Measurements from ENCODE around the gene OLFM4.
"Not testable (repeated sequence)": the region's sequence is repeated elsewhere in the genome, so short reads cannot be mapped to it uniquely, and the experiment has no call there.

Gene OLFM4

DNA sequence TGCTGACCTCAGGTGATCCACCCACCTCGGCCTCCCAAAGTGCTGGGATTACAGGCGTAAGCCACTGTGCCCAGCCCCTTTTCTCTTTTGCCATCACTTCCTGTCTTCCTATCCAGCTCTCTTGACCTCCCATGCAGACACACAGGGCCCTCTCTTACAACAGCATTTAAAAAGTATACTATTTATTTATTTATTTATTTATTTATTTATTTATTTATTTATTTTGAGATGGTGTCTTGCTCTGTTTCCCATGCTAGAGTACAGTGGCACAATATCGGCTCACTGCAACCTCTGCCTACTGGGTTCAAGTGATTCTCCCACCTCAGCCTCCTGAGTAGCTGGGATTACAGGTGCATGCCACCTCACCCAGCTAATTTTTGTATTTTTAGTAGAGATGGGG is 14.6 kb upstream of the OLFM4 start:
- not testable (repeated sequence) for DNase-seq (ENCODE audit: low spot score)

DNA sequence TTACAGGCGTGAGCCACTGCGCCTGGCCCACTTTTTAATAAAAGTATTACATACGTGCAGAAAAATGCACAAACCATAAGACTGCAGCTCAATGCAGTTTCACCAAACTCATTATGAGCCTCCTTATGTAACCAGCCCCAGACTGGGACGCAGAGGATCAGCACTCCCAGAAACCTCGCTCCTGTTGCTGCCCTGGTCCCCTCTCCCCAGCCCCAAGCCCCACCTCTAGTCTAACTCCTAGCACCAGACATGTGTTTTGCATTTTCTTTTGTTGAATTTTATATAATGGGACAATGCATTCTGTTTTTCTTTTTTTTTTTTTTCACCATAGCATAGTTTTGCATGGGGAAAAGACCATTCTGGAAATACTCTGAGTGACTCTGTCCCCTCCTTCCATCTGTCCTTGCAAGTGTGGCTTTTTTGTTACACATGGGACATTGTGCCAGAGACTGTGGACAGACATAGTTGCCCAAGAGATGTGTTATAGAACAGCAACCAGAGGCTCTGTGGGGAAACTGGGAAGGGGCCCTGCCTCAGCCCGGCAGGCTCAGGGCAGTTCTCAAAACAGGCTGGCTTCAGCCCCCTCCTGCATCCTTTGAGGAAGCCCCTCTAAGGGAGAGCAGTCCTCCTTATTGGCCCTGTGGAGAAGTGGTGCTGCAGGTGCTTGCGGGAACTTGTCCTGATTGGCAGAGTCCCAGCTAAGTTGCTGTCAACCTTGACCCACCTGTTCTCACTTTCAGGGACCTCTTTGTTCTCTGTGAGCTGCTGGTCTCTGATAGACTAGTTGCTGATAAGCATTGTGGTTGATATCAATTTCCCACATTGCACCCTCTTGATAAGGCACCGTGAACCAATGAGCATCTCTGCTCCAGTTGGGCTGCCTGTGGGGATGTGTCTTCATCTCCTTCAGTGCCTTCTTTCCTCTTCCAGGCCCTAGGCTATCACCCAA is 13.8 kb upstream of the OLFM4 start:
- no peak for DNase-seq (ENCODE audit: low spot score)

DNA sequence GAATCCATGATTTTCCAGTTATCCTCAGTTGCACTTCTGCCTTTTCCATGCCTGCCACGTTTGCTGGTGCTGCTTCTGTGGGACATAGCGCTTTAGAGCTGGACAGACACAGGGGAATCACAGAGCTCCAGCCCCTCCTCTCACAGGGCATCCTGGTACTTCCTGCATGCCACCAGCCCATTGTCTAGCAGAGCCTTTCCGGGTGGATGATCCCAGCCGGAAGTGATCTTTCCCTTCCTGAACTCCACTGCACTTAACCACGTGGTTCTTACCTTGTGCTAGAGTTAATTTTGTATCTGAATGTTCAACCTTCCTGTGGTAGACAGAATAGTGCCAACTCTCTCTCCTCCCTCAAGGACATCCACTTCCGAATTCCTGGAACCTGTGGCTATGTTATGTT is 12.6 kb upstream of the OLFM4 start:
- no peak for DNase-seq (ENCODE audit: low spot score)

DNA sequence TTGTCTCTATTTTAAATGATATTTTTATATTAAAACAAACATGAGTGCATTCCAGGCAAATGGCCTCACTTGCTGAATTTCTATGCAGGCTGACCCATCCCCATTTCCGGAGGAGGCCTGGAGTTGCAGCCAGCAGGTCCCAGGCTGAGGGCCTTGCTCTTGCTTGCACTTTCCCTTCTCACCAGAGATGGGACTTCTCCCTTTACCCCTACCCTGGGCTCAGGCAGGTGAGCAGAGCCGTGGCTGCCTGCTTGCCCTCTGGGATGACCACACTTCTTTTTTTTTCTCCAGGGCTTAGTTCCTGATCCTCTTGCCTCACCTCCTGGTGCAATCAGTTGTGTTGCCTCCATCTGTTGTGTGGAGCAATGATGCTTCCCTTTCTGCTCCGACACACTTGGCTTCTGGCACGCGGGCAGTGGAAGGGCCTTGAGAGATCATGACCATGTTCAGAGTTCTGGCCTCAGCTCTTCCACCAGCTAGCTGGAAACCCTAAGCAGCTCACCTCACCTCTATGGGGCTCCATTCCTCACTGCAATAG is 11.1 kb upstream of the OLFM4 start:
- DNase-seq (ENCODE audit: low spot score) = no peak

DNA sequence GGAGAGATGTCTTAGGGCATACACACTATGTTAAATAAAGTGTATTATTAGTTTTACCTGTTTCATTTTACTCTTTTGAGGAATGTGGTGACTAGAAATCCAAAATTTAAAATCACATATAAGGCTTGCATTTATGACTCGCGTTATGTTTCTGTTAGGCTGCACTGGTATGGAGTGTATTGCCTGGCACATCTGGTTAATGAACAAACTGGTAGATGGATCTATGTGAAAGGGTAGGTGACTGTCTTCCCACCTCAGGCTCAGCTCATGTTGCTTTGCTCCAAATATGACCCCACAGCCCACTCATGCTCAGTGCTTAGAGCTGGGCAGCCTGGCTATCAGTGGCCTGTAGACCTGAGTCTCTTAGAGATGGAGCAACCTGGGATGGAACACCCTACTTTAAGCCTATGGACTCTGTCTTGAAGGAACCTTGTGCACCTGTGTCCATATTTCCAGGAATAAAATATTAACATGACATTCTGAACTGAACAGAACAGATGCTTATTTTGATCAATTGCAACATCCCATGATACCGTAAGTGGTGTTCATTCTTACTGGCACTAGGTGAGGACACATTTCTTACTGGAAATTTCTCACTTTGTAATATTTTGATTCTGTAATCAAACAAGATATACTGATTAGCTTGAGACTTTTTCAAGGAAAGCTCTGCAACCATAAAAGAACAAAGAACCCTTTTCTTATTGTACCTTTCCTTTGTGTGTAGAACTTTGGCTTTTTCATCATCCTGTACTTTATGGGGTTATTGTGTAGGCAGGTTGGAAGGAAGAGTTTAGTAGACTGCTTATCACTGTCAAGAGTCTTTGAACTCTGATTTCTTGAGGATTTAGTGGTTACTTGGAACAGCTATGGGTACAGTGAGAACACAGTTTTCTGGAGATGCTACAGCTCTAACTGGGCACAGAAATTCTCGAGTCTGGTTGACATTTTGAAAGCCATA is 9.6 kb upstream of the OLFM4 start:
- no peak for DNase-seq (ENCODE audit: low spot score)

DNA sequence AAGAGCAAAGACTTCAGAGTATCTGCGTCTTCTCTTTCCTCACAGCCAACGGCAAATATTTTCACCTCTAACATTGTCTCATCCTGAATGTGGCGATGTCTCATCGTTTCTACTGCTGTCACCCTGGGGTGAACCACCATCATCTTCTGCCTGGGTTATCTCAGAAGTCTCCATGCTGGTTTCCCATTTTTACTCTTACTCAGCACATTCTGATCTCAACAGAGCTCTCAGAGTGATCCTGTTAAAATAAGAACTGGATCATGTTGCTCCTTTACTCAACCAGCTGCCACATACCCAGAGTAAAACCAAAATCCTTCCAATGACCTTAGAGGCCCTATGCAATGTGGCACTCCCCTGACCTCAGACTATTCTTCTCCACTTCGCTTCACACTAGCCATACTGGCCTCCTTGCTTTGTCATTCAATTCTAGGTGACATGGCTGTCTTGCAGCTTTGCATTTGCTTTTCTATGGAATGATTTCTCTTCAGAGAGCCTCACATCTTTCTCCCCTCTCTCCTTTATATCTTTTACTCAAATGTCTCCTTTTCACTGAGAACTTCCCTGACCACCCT is 7.8 kb upstream of the OLFM4 start:
- DNase-seq (ENCODE audit: low spot score) = no peak

DNA sequence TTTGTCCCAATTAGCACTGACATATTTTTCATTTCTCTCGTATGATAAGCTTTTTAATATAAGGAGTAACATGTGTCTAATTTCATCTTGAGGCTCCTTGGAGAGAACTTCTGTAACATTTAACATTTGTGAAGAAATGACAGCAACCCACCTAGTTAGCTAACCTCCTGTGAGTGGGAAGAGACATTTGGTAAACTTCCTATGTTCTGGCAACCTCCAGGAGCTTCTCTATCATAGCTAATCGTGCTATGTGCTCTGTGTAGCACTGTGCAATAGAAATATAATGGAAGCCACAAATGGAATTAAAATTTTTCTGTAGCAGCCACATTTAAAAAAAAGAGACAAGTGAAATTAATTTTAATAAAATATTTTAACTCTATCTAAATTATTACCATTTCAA is 5.4 kb upstream of the OLFM4 start:
- DNase-seq (ENCODE audit: low spot score) = no peak

DNA sequence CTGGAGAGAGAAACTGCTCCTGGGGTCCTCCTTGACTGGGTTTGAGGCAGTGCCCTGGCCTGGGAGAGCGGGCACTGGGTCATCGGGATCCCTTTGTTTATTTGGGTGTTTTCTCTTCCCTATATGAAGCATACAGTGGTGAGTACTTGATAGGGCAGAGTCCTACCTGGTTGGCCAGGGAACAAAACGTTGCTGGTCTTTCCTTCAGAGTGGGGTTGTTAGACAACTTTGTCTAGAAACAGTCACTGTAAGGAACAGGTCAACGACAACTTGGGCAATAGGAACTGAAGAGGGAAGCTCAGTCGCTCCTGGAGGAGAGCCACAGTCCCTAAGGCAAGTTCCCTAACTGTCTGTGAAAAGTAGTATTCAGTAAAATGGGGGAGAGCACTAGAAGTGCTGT is 550 bp upstream of the OLFM4 start:
- DNase-seq (ENCODE audit: low spot score) = no peak

DNA sequence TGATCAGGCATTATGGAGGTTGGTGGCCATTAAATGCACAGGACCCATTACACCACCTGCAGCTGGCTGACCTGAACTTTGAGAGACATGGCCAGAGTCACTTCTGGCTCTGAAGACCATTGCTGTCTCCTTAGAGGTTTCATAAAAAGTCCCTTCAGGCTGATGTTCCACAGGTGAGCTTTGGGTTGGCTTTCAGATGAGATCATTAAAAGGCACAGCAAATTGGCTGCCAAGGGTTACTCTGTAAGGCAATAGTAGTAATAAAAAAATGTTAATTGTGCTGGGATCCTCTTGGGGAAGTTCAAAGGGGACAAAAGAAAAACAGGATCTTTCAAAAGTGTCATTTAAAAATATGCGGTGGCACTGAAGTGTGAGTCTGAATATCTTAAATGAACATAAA is 4.2 kb downstream of the OLFM4 start:
- no peak for DNase-seq (ENCODE audit: low spot score)

DNA sequence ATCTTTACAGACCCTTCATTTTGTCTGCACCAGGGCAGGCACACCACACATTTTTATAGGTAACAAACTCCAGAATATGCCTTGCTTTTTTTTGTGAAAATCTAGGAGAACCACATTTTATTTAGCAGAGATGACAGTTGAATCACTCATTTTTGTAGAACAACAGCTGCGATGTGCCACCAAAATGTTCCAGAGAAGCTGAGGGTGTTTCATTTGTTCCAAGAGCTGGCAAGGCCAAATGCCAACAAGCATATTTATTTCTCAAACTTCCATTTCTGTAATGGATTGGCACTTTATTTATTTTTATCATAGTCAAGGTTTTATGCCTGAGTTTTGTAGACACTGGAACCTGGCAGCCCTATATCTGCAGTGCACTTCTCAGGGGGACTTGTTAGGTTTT is 10.4 kb downstream of the OLFM4 start:
- no peak for DNase-seq (ENCODE audit: low spot score)

DNA sequence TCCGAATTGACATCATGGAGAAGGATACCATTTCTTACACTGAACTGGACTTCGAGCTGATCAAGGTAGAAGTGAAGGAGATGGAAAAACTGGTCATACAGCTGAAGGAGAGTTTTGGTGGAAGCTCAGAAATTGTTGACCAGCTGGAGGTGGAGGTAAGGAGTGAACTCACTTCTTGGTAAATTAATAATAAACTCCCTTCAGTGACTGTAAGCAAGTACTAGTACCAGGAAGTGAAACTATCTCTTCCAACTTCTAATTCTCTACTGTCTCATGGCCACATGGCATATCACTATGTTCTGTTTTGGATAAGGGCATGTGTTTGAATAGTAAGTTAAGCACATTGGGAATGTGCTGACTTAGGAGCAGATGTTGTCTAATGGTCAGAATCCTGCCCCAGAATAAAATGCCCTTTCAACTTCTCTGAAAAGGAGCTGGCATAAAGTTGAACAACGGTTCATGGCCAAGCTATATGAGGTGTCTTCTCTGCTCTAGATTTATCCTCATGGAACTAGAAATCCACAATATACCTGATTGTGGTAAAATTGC is 13.4 kb downstream of the OLFM4 start:
- no peak for DNase-seq (ENCODE audit: low spot score)

DNA sequence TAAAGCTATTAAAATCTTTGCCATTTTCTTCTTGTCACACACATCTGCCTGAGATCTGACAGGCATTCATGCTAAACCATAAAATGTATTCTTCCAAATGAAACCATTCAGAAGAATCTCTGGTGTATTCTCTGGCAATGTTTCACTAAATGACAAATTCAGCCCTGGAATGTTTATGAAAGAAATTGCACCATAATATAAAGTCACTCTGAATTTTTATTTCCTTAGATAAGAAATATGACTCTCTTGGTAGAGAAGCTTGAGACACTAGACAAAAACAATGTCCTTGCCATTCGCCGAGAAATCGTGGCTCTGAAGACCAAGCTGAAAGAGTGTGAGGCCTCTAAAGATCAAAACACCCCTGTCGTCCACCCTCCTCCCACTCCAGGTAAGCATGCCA is 14.3 kb downstream of the OLFM4 start:
- no peak for DNase-seq (ENCODE audit: low spot score)

DNA sequence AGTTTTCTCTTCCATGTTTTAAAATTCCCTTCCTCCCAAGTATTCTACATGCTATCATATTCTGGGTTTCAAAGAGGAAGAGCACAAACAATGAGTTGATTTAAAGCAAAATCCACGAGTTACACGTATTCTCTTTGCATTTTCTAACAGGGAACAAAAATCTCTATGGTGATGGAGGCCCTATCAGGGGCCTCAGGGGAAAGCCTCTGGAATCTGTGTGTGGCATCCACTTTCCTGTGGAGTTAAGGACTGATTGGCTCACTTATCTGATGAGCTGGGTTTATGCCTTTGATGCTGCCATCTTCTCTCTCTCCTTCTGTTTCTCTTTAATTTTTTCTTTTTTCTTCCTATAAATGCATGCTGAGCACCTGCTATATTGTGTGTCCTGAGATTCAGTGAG is 14.8 kb downstream of the OLFM4 start:
- DNase-seq (ENCODE audit: low spot score) = no peak

DNA sequence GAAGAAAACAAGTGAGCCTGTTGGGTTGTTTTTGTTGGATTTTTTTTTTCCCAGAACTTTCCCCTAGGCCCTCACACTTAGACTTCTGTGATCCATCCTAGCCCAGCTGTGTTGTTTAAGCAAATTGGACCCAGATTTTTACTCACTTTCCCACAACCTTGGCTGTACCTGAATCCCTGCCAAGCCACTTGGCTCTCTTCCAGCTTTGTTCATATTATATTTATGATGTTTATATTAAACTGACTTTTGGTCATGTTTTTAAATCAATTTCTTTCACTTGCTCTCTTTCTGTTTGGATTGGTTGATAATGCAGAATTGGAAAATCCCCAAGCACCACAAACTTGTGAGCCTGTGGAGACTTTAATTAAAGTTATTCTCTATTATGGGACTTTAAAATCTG is 16.6 kb downstream of the OLFM4 start:
- no peak for DNase-seq (ENCODE audit: low spot score)

DNA sequence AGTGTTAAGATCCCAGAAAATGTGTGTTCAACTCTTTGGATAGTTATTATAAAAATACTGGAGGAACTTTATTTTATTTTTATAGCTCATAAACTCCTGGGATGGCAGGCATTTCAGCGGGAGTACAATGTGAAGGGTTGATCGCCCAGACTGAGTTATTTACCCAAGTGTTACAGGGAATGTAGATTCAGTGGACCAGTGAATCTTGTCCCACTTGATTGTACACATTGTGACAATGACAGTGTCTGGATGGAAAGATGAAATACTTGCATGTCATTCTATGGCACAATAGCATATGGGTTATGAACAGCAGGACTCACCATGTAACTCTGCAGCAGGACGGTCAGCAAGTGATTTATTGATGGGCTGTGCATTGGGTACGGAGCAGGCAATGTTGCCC is 20.3 kb downstream of the OLFM4 start:
- DNase-seq (ENCODE audit: low spot score) = no peak

DNA sequence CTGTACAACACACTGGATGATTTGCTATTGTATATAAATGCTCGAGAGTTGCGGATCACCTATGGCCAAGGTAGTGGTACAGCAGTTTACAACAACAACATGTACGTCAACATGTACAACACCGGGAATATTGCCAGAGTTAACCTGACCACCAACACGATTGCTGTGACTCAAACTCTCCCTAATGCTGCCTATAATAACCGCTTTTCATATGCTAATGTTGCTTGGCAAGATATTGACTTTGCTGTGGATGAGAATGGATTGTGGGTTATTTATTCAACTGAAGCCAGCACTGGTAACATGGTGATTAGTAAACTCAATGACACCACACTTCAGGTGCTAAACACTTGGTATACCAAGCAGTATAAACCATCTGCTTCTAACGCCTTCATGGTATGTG is 21.5 kb downstream of the OLFM4 start:
- DNase-seq (ENCODE audit: low spot score) = no peak

DNA sequence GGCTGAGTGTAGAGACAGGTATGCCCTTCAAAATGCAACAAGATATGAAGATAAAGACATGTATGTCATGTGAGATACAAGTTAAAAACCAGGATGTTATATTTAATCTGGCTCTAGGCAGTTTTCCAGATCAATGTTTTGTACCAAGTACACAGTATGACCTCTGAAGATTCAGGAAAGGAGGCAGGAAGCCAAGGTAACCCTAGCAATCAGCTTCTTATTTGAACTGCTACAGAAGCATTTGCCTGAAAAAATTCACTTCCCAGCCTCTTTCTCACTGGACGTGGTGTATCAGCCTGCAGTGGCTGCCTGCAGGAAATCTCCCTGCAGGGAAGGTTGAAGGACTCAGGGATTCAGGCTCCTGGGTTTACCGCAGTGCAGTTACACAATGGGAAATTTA is 24.1 kb downstream of the OLFM4 start:
- no peak for DNase-seq (ENCODE audit: low spot score)

DNA sequence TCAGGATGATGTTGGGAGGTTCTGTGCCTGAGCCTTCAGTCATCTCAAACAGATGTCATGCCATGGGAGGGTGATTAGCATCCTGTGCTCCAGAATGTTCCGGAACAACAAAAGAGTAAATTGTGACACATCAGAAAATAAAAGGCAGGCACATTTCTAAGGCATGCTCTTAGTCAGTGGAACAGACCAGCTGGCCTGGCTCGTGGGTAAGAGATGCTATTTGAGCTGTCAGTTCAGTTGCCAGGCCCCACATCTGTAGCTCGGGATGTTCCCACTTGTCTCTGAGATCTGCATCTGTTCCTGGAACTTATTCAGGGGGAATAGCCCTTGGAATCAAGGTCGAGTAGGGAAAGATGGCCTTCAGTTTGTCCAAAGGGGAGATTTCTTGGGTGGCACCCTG is 26.0 kb downstream of the OLFM4 start:
- DNase-seq (ENCODE audit: low spot score) = no peak

DNA sequence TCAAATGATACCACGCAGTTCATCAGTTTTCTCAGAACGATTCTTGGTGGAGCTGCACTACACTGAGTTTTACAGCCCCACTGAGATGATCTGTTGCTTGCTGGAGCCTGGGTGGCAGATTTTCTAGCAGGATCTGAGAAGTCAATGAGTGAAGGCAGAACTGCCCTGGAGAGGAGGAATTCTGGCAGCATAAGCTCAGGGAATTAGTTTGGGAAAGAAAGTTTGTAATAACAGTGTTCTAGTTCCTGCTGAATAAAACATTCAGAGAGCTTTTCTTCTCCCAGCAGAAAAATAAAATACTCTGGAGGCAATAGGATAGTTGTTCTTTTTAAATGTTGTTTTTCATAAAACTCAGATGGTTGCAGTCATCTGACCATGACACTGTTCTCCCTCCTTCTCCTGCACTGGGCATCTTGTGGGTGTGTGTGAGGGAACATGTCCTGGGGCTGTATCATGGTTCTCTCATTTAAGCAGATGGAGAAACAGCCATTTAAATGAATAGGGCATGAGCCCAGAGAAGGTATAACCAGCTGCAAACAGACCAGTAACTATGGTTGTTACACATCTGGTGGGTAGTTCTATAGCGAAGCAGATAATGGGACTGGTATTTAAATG is 29.6 kb downstream of the OLFM4 start:
- DNase-seq (ENCODE audit: low spot score) = no peak

DNA sequence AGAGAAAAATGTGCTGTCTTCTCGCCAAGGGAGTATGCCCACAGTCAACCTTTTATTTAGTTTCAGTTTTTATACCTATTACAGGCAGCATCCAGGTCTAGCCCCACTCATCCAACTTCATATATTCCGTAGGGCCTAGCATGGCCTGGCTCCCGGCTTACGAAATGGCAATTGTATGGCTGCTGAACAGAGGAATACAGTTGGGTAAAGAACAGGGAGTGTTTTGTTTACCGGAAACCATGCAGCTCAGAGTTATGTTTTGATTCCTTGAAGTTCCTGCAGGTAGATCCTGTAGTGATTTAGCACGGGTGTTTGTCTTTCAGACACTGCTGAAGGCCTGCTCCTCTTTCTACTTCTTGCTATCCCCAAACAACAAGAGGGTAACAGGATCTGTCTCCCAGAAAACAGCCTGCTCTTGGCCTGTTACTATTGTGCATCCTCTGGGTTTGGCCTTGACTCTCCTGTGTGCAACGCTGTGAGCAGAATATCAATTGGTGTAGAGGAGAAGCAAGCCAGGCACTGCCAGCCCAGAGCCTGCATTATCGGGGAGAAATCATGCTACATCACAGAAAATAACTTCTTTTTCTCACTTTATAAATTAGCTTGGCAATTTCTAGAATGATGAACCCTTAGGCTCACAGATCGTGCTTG is 32.4 kb downstream of the OLFM4 start:
- no peak for DNase-seq (ENCODE audit: low spot score)

DNA sequence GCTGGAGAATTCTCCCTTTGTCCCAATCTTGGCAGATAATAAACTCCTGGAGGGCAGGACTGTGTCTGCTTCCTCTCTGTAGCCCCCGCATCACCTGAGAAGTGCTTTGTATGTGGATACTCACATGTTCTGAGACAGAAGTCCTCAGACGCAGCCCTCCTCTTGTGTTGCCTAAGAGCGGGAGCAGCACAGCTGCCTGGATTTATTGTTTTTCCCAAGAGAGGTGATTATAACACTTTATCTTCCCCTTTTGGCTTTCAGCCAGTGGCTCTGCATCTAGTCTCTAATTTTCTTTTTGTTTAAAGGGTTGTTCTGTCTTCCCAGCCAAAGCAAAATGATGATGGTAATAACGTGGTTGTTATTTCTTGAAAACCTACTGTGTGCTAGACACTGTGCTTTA is 36.1 kb downstream of the OLFM4 start:
- peak; percentile 11 for DNase-seq (ENCODE audit: low spot score)

Measured in SK-N-DZ (cell line).